HepG2 (cell line): ENCODE measurements around the gene LY6G5B. TPM values are rescaled to one million over a fixed set of nuclear protein-coding genes. Genes with fewer than 3 reads are reported as not detected.
A peak's percentile ranks its signal among the peaks of the same experiment; 100 is the strongest.

Source experiments
- ATAC-seq: fragments of 200-7000 bp; cut with Tn5 transposase; 3 replicates; pipeline ENCODE4 v1.9.1; 2020; ENCODE audit warnings: mild to moderate bottlenecking, moderate library complexity
- BruUV-seq: library from RNA; stranded (reverse); fragments of 400-500 nt; replicated peaks from 2 replicates; lab custom pipeline; 2021; lab: Mats Ljungman, UMichigan
- CTCF ChIA-PET: fragments of 300-600 bp; formaldehyde crosslinking; extraction: SDS; loops from one replicate; lab custom pipeline; 2021; ENCODE audit warnings: low total read pairs, inconsistent platforms, low intra/inter-chr PET ratio; lab: Yijun Ruan, JAX
- POLR2A ChIA-PET: fragments of 350-600 bp; sonication (Branson Sonifier 250); formaldehyde crosslinking; loops from one replicate; lab custom pipeline; 2020; ENCODE audit warnings: antibody characterized with exemption, inconsistent platforms; lab: Yijun Ruan, JAX
- DNase-seq: peaks from one replicate; pipeline ENCODE4 v3.0.0-alpha.2; 2015; ENCODE audit warnings: low spot score
- FAIRE-seq: peaks from 3 replicates; lab custom pipeline; 2011; peaks lifted over from hg19 to GRCh38; lab: Jason Lieb, UNC
- H2AFZ ChIP-seq: one replicate; pipeline ENCODE4 v1.6.1; 2011; ENCODE audit warnings: low read length, inconsistent platforms
- H3K27ac ChIP-seq: fragments of 300-600 bp; 3 replicates; pipeline ENCODE4 v1.8.0; 2011; ENCODE audit warnings: mixed run types, mild to moderate bottlenecking, mixed read lengths, low read length, inconsistent platforms; ENCODE audit not compliant: insufficient read depth; ENCODE audit errors: extremely low read length
- H3K27me3 ChIP-seq, 2 experiments: fragments of 200-600 bp in 1 of 2; 2 replicates in 1 of 2; 3 replicates in 1 of 2; pipeline versions ENCODE4 v1.6.0 to v1.8.0; 2011; ENCODE audit warnings: low read length in 2 of 2, mild to moderate bottlenecking in 2 of 2, moderate library complexity in 2 of 2, inconsistent platforms in 1 of 2; ENCODE audit not compliant: insufficient read depth in 2 of 2, control insufficient read depth in 1 of 2
- H3K36me3 ChIP-seq, 2 experiments: fragments of 200-600 bp in 1 of 2; replicated peaks in 1 of 2; 2 replicates in 1 of 2; 3 replicates in 1 of 2; pipeline versions ENCODE4 v1.5.1 to v1.8.0; 2011; ENCODE audit warnings: low read length in 2 of 2, inconsistent platforms in 1 of 2; ENCODE audit not compliant: insufficient read depth in 2 of 2, control insufficient read depth in 1 of 2
- H3K4me1 ChIP-seq: 2 replicates; pipeline ENCODE4 v1.5.1; 2012; ENCODE audit warnings: low read length, inconsistent platforms; ENCODE audit not compliant: insufficient read depth
- H3K4me2 ChIP-seq: 2 replicates; pipeline ENCODE4 v1.6.0; 2011; ENCODE audit warnings: low read depth, low read length, inconsistent platforms
- H3K4me3 ChIP-seq, 3 experiments: fragments of 200-600 bp in 1 of 3; sonication (generic), shearing (Covaris generic) in 1 of 3; replicated peaks in 1 of 3; 2 replicates each; pipeline ENCODE4 v1.5.1; 2011 to 2016; ENCODE audit warnings: low read length in 3 of 3, inconsistent platforms in 2 of 3, low read depth in 2 of 3, mild to moderate bottlenecking in 2 of 3, control low read depth in 1 of 3, mixed read lengths in 1 of 3; ENCODE audit not compliant: insufficient read depth in 1 of 3
- H3K79me2 ChIP-seq: one replicate; pipeline ENCODE4 v1.6.1; 2011; ENCODE audit warnings: low read length, inconsistent platforms; ENCODE audit not compliant: insufficient read depth
- H3K9ac ChIP-seq: 2 replicates; pipeline ENCODE4 v1.6.0; 2011; ENCODE audit warnings: mild to moderate bottlenecking, low read depth, low read length, inconsistent platforms; ENCODE audit not compliant: insufficient read depth
- H3K9me3 ChIP-seq: 2 replicates; pipeline ENCODE4 v1.5.1; 2012; ENCODE audit warnings: mild to moderate bottlenecking, low read length
- H4K20me1 ChIP-seq: 2 replicates; pipeline ENCODE4 v1.6.0; 2011; ENCODE audit warnings: inconsistent platforms, mild to moderate bottlenecking, low read length, moderate library complexity; ENCODE audit not compliant: insufficient read depth
- CEBPG ChIP-seq: IDR thresholded peaks from 2 replicates; pipeline ENCODE4 v1.6.1; 2016
- EP300 ChIP-seq, 3 experiments: sonication (generic) in 1 of 3; formaldehyde crosslinking in 1 of 3; IDR thresholded peaks; 2 replicates each; pipeline versions ENCODE4 v1.5.1 to v1.6.1; 2011 to 2020; ENCODE audit warnings: low read depth in 2 of 3, low read length in 2 of 3, borderline replicate concordance in 1 of 3, improper control_type of control experiment in 1 of 3, mild to moderate bottlenecking in 1 of 3, missing genetic modification reagents in 1 of 3, moderate library complexity in 1 of 3
- HNF4A ChIP-seq: sonication (generic); formaldehyde crosslinking; IDR thresholded peaks from 2 replicates; pipeline ENCODE4 v1.4.0; 2020; ENCODE audit warnings: missing genetic modification reagents
- KDM5B ChIP-seq: sonication (generic); formaldehyde crosslinking; IDR thresholded peaks from 2 replicates; pipeline ENCODE4 v1.4.0; 2020; ENCODE audit warnings: missing genetic modification reagents, mild to moderate bottlenecking, borderline replicate concordance
- SKI ChIP-seq: fragments of 450-650 bp; IDR thresholded peaks from one replicate; pipeline ENCODE4 v1.6.1; 2018; ENCODE audit warnings: mild to moderate bottlenecking; ENCODE audit not compliant: partially characterized antibody
- THAP11 ChIP-seq: IDR thresholded peaks from 2 replicates; pipeline ENCODE4 v1.6.1; 2016; ENCODE audit warnings: missing biosample characterization, missing genetic modification reagents
- ZBTB3 ChIP-seq: sonication (generic); formaldehyde crosslinking; IDR thresholded peaks from 2 replicates; pipeline ENCODE4 v1.4.0; 2020; ENCODE audit warnings: low read depth, mild to moderate bottlenecking, moderate library complexity, missing genetic modification reagents, borderline replicate concordance
- ZNF552 ChIP-seq: sonication (generic); formaldehyde crosslinking; IDR thresholded peaks from 2 replicates; pipeline ENCODE4 v1.9.0; 2022; ENCODE audit warnings: missing genetic modification reagents, mild to moderate bottlenecking, borderline replicate concordance
- ZNF780A ChIP-seq: sonication (generic); formaldehyde crosslinking; IDR thresholded peaks from 2 replicates; pipeline ENCODE4 v1.8.0; 2022; ENCODE audit warnings: mild to moderate bottlenecking, missing genetic modification reagents, moderate library complexity
- ZSCAN29 ChIP-seq: sonication (generic); formaldehyde crosslinking; conservative IDR thresholded peaks from 2 replicates; pipeline ENCODE4 v1.4.0; 2020; ENCODE audit warnings: mild to moderate bottlenecking, missing genetic modification reagents
- WGBS: methylation state at CpG from one replicate; pipeline ENCODE4 v1.1.6; 2017; ENCODE audit warnings: low lambda C conversion rate; 5-methylcytosine and 5-hydroxymethylcytosine counted together
- in situ Hi-C: cut with HindIII; loops from 2 replicates; pipeline ENCODE4 v1.10.0; 2017; ENCODE audit warnings: low pct_unique_long_range_greater_than_20kb; ENCODE audit not compliant: extremely low pct_ligation_motif_present
- intact Hi-C: fragments of 100-400 bp; cut with micrococcal nuclease; formaldehyde crosslinking; loops from one replicate; pipeline ENCODE4 v1.10.0; 2022; ENCODE audit not compliant: unreplicated experiment
- polyA plus RNA-seq, 8 experiments: library from polyadenylated mRNA; depleted of rRNA in 3 of 8; stranded (reverse) in 7 of 8; unstranded in 1 of 8; fragments of >200 nt; fragmentation: Illumina TruSeq in 4 of 8; extraction: Trizol in 4 of 8; gene quantifications; 2 replicates each; pipeline versions ENCODE4 v1.2.1 to v1.2.3, GENCODE V29; 2011 to 2016; ENCODE audit warnings: low read depth in 4 of 8, missing spikeins in 1 of 8, mixed read lengths in 1 of 8; ENCODE audit not compliant: insufficient read depth in 1 of 8
- total RNA-seq, 5 experiments: library from RNA; depleted of rRNA; stranded (reverse); fragments of >200 nt; fragmentation: Illumina TruSeq; extraction: Trizol; gene quantifications; 2 replicates each; pipeline ENCODE4 v1.2.3, GENCODE V29; 2016; ENCODE audit warnings: low read depth in 1 of 5
- TF ChIP-seq, protein P1 (sequence below): sonication (generic); formaldehyde crosslinking; IDR thresholded peaks from 2 replicates; pipeline ENCODE4 v1.4.0; 2020; ENCODE audit warnings: missing genetic modification reagents
- TF ChIP-seq, protein P2 (sequence below): sonication (generic); formaldehyde crosslinking; IDR thresholded peaks from 2 replicates; pipeline ENCODE4 v1.5.0; 2020; ENCODE audit warnings: mild to moderate bottlenecking, missing genetic modification reagents
- TF ChIP-seq, protein P3 (sequence below): sonication (generic); formaldehyde crosslinking; conservative IDR thresholded peaks from 2 replicates; pipeline ENCODE4 v1.4.0; 2020; ENCODE audit warnings: mild to moderate bottlenecking, missing genetic modification reagents, moderate library complexity

Gene LY6G5B
- total and polyA plus RNA-seq, 2 of the 13 experiments (the other 11 are each of a cell fraction or from before 2014, with no cell fraction given): 7.8 to 15.7 TPM

DNA sequence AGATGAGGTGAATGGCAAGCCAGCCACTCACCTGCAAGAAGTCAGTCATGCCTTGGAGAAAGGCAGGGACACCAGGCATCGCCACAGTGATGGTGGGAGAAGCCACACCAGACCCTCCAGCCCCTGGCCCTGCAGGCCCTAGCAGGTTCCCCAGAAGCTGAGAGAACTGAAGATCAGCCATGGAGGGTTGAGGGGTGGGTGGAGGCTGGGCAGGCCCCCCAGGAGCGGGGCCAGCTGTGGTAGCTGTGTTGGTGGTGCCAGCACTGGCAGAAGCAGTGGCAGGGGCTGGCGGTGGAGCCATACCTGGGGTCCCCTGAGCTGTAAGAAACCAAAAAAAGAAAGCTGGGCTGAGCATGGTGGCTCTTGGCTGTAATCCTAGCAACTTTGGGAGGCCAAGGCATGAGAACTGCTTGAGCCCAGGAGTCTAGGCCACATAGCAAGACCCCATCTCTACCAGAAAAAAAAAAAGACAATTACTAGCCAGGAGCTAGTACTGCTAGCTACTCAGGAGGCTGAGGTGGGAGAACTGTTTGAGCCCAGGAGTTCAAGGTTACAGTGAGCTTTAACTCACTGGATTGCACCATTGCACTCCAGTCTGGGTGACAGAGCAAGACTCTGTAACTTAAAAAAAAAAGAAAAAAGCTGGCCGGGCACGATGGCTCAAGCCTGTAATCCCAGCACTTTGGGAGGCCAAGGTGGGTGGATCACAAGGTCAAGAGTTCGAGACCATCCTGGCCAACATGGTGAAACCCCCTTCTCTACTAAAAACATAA, 26.8 kb upstream of the LY6G5B start:
- peaks cover 28% of the 10 kb centered on the region for H3K4me1 ChIP-seq
- peaks cover 2% of the 10 kb centered on the region for H3K79me2 ChIP-seq
- H3K36me3 ChIP-seq: peaks cover 65 to 86% of the 10 kb centered on the region in 2 experiments
- H3K9me3 ChIP-seq: no peaks in the 10 kb centered on the region
- no peak overlapping the region for H2AFZ ChIP-seq
- no peaks in the 10 kb centered on the region for H3K27me3 ChIP-seq
- POLR2A ChIA-PET: interaction anchor here (0.8 to 3.6 kb wide), 11 partner anchors 9 to 222 kb away, joined by 3 to 104 read pairs (median 5); partner anchors contain the start of genes APOM, BAG6, C6orf47 and CSNK2B
- peak; percentile 64 for ATAC-seq
- in situ Hi-C loops (no loop called here), intact Hi-C loops (no loop called here)
- 68% methylated on average over 6 of the region's 6 CpGs for WGBS
- H3K27ac ChIP-seq: peak overlapping the region; percentile 39
- no peak overlapping the region for H3K4me2 ChIP-seq
- no peak overlapping the region for H3K9ac ChIP-seq
- no peaks in the 10 kb centered on the region; the same call in 1 of the 2 replicates for H4K20me1 ChIP-seq
- peak; percentile 30 for FAIRE-seq
- no peak overlapping the region for H3K4me3 ChIP-seq
- DNase-seq: peak; percentile 56
- CTCF ChIA-PET: no interaction called here
- no TSS peak for BruUV-seq
- TF ChIP-seq SKI: peak; percentile 45
- TF ChIP-seq, protein P1, sequence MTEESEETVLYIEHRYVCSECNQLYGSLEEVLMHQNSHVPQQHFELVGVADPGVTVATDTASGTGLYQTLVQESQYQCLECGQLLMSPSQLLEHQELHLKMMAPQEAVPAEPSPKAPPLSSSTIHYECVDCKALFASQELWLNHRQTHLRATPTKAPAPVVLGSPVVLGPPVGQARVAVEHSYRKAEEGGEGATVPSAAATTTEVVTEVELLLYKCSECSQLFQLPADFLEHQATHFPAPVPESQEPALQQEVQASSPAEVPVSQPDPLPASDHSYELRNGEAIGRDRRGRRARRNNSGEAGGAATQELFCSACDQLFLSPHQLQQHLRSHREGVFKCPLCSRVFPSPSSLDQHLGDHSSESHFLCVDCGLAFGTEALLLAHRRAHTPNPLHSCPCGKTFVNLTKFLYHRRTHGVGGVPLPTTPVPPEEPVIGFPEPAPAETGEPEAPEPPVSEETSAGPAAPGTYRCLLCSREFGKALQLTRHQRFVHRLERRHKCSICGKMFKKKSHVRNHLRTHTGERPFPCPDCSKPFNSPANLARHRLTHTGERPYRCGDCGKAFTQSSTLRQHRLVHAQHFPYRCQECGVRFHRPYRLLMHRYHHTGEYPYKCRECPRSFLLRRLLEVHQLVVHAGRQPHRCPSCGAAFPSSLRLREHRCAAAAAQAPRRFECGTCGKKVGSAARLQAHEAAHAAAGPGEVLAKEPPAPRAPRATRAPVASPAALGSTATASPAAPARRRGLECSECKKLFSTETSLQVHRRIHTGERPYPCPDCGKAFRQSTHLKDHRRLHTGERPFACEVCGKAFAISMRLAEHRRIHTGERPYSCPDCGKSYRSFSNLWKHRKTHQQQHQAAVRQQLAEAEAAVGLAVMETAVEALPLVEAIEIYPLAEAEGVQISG (CRISPR knock-in tag): no peak
- no peak for TF ChIP-seq ZNF552 (CRISPR knock-in tag)
- 0 out of 4 replicates have a peak, but pooled peaks of 1 of the 2 experiments have one; percentile 7 for TF ChIP-seq EP300 (IDR thresholded peaks at IDR 0.05; ENCODE audit: low read depth in 2 of 2, low read length in 2 of 2)
- TF ChIP-seq EP300 (CRISPR knock-in tag; IDR thresholded peaks at IDR 0.05; ENCODE audit: borderline replicate concordance): no peak
- TF ChIP-seq, protein P2, sequence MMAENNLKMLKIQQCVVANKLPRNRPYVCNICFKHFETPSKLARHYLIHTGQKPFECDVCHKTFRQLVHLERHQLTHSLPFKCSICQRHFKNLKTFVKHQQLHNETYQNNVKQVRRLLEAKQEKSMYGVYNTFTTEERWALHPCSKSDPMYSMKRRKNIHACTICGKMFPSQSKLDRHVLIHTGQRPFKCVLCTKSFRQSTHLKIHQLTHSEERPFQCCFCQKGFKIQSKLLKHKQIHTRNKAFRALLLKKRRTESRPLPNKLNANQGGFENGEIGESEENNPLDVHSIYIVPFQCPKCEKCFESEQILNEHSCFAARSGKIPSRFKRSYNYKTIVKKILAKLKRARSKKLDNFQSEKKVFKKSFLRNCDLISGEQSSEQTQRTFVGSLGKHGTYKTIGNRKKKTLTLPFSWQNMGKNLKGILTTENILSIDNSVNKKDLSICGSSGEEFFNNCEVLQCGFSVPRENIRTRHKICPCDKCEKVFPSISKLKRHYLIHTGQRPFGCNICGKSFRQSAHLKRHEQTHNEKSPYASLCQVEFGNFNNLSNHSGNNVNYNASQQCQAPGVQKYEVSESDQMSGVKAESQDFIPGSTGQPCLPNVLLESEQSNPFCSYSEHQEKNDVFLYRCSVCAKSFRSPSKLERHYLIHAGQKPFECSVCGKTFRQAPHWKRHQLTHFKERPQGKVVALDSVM (CRISPR knock-in tag): peak; percentile 24; the same call in 1 of the 2 replicates
- TF ChIP-seq THAP11 (CRISPR knock-in tag): peak; percentile 32; the same call in 1 of the 2 replicates
- no peak for TF ChIP-seq ZSCAN29 (CRISPR knock-in tag)
- TF ChIP-seq ZBTB3 (CRISPR knock-in tag): peak; percentile 71; the same call in 1 of the 2 replicates
- 0 out of 2 replicates have a peak, but pooled peaks have one; percentile 24 for TF ChIP-seq KDM5B (CRISPR knock-in tag)
- no peak for TF ChIP-seq ZNF780A (CRISPR knock-in tag)
- peak; percentile 60 for TF ChIP-seq CEBPG (CRISPR knock-in tag)
- TF ChIP-seq HNF4A: peak; percentile 78
- TF ChIP-seq, protein P3, sequence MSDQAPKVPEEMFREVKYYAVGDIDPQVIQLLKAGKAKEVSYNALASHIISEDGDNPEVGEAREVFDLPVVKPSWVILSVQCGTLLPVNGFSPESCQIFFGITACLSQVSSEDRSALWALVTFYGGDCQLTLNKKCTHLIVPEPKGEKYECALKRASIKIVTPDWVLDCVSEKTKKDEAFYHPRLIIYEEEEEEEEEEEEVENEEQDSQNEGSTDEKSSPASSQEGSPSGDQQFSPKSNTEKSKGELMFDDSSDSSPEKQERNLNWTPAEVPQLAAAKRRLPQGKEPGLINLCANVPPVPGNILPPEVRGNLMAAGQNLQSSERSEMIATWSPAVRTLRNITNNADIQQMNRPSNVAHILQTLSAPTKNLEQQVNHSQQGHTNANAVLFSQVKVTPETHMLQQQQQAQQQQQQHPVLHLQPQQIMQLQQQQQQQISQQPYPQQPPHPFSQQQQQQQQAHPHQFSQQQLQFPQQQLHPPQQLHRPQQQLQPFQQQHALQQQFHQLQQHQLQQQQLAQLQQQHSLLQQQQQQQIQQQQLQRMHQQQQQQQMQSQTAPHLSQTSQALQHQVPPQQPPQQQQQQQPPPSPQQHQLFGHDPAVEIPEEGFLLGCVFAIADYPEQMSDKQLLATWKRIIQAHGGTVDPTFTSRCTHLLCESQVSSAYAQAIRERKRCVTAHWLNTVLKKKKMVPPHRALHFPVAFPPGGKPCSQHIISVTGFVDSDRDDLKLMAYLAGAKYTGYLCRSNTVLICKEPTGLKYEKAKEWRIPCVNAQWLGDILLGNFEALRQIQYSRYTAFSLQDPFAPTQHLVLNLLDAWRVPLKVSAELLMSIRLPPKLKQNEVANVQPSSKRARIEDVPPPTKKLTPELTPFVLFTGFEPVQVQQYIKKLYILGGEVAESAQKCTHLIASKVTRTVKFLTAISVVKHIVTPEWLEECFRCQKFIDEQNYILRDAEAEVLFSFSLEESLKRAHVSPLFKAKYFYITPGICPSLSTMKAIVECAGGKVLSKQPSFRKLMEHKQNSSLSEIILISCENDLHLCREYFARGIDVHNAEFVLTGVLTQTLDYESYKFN (CRISPR knock-in tag): peak; percentile 57
